Measurements from ENCODE around the gene FLACC1.

GRCh38 chr2:201406077-201406662, 49.0 kb upstream of the FLACC1 start:
- TF ChIP-seq, protein P1, sequence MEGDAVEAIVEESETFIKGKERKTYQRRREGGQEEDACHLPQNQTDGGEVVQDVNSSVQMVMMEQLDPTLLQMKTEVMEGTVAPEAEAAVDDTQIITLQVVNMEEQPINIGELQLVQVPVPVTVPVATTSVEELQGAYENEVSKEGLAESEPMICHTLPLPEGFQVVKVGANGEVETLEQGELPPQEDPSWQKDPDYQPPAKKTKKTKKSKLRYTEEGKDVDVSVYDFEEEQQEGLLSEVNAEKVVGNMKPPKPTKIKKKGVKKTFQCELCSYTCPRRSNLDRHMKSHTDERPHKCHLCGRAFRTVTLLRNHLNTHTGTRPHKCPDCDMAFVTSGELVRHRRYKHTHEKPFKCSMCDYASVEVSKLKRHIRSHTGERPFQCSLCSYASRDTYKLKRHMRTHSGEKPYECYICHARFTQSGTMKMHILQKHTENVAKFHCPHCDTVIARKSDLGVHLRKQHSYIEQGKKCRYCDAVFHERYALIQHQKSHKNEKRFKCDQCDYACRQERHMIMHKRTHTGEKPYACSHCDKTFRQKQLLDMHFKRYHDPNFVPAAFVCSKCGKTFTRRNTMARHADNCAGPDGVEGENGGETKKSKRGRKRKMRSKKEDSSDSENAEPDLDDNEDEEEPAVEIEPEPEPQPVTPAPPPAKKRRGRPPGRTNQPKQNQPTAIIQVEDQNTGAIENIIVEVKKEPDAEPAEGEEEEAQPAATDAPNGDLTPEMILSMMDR (conservative IDR thresholded peaks at IDR 0.05) = no peak
- TF ChIP-seq ZFX (IDR thresholded peaks at IDR 0.05) = no peak
